Natural killer cell (primary cell): Measurements from ENCODE around the gene REC8. TPM values are rescaled to one million over a fixed set of nuclear protein-coding genes. Genes with fewer than 3 reads are reported as not detected.
A peak's percentile ranks its signal among the peaks of the same experiment; 100 is the strongest.

Source experiments
- ATAC-seq, 3 donors: fragments of 150-1000 bp in 2 of 3; fragments of 200-7000 bp in 1 of 3; cut with Tn5 transposase; 1 replicate in 1 of 3; 2 replicates in 2 of 3; pipeline ENCODE4 v1.10.0; 2021; ENCODE audit warnings: mild to moderate bottlenecking in 2 of 3, moderate library complexity in 2 of 3
- DNase-seq, 2 donors: peaks; one replicate each; pipeline versions ENCODE4 v3.0.0 to v3.0.0-alpha.2; 2013 to 2021; ENCODE audit warnings: mixed read lengths in 1 of 2
- H3K27ac ChIP-seq: one replicate; pipeline ENCODE4 v1.5.1; 2013; ENCODE audit warnings: mild to moderate bottlenecking, low read length
- H3K27me3 ChIP-seq: one replicate; pipeline ENCODE4 v1.6.1; 2013; ENCODE audit warnings: low read length; ENCODE audit not compliant: control insufficient read depth, insufficient read depth
- H3K36me3 ChIP-seq: one replicate; pipeline ENCODE4 v1.6.1; 2013; ENCODE audit warnings: low read length; ENCODE audit not compliant: control insufficient read depth, insufficient read depth
- H3K4me1 ChIP-seq: one replicate; pipeline ENCODE4 v1.6.1; 2013; ENCODE audit warnings: low read length; ENCODE audit not compliant: control insufficient read depth, insufficient read depth
- H3K4me3 ChIP-seq: one replicate; pipeline ENCODE4 v1.5.1; 2013; ENCODE audit warnings: low read length
- H3K9me3 ChIP-seq: one replicate; pipeline ENCODE4 v1.6.1; 2013; ENCODE audit warnings: low read length; ENCODE audit not compliant: control insufficient read depth, insufficient read depth
- H3K27ac Mint-ChIP-seq, 2 donors: one replicate each; pipeline ENCODE4 v1.8.0; 2022; ENCODE audit warnings: mild to moderate bottlenecking in 2 of 2, mixed read lengths in 2 of 2, moderate library complexity in 1 of 2
- H3K27me3 Mint-ChIP-seq, 2 donors: one replicate each; pipeline ENCODE4 v1.8.0; 2022; ENCODE audit warnings: low read depth in 2 of 2, mixed read lengths in 2 of 2
- H3K36me3 Mint-ChIP-seq: one replicate; pipeline ENCODE4 v1.8.0; 2022; ENCODE audit warnings: mixed read lengths
- H3K4me1 Mint-ChIP-seq, 2 donors: one replicate each; pipeline ENCODE4 v1.8.0; 2022; ENCODE audit warnings: mixed read lengths in 2 of 2
- H3K4me3 Mint-ChIP-seq: one replicate; pipeline ENCODE4 v1.8.0; 2022; ENCODE audit warnings: mild to moderate bottlenecking, moderate library complexity, mixed read lengths
- H3K9me3 Mint-ChIP-seq, 2 donors: one replicate each; pipeline ENCODE4 v1.8.0; 2022; ENCODE audit warnings: mixed read lengths in 2 of 2
- WGBS: methylation state at CpG from one replicate; pipeline ENCODE4 v1.1.7; 2013; ENCODE audit warnings: missing lambda C conversion rate; ENCODE audit not compliant: insufficient coverage; 5-methylcytosine and 5-hydroxymethylcytosine counted together
- intact Hi-C: fragments of 100-400 bp; cut with micrococcal nuclease; formaldehyde crosslinking; loops from one replicate; pipeline ENCODE4 v1.14.2; 2022
- total RNA-seq, 4 donors: library from RNA; stranded (reverse); fragments of 120-200 nt in 1 of 4; gene quantifications; one replicate each; pipeline versions ENCODE4 v1.2.3 to v1.2.4, GENCODE V29; 2013 to 2022
- TF ChIP-seq, protein P1 (sequence below): fragments of 200-600 bp; IDR thresholded peaks from one replicate; pipeline ENCODE4 v1.8.0; 2022; ENCODE audit warnings: antibody characterized with exemption

Gene REC8
- total RNA-seq, 3 donors from 2014 or later (not counting 1 experiment from before 2014, with no cell fraction given) = 77.7 to 138 (median 103) TPM

DNA sequence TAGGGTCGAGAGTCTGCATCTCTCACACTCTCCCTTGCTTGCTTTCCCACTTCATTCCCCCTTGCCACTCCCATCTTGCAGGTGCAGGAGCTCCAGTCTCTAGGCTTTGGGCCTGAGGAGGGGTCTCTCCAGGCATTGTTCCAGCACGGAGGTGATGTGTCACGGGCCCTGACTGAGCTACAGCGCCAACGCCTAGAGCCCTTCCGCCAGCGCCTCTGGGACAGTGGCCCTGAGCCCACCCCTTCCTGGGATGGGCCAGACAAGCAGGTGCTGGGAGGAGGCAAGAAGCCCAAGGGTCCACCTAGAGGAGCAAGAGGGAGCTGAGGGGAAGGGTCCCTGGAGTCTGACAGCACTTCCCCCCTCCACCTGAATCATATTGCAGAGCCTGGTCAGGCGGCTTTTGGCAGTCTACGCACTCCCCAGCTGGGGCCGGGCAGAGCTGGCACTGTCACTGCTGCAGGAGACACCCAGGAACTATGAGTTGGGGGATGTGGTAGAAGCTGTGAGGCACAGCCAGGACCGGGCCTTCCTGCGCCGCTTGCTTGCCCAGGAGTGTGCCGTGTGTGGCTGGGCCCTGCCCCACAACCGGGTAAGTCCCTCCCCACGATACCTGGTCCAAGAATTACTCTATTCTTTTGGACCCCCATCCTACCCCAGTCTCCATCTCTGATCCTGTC, 20.3 kb upstream of the REC8 start:
- H3K4me3 Mint-ChIP-seq = no peak overlapping the region
- H3K4me1 ChIP-seq = peaks cover 12% of the 10 kb centered on the region
- H3K27me3 ChIP-seq = no peaks in the 10 kb centered on the region
- H3K27ac ChIP-seq = no peak overlapping the region
- intact Hi-C loops = no loop called here
- H3K27me3 Mint-ChIP-seq = no peaks in the 10 kb centered on the region
- TF ChIP-seq, protein P1, sequence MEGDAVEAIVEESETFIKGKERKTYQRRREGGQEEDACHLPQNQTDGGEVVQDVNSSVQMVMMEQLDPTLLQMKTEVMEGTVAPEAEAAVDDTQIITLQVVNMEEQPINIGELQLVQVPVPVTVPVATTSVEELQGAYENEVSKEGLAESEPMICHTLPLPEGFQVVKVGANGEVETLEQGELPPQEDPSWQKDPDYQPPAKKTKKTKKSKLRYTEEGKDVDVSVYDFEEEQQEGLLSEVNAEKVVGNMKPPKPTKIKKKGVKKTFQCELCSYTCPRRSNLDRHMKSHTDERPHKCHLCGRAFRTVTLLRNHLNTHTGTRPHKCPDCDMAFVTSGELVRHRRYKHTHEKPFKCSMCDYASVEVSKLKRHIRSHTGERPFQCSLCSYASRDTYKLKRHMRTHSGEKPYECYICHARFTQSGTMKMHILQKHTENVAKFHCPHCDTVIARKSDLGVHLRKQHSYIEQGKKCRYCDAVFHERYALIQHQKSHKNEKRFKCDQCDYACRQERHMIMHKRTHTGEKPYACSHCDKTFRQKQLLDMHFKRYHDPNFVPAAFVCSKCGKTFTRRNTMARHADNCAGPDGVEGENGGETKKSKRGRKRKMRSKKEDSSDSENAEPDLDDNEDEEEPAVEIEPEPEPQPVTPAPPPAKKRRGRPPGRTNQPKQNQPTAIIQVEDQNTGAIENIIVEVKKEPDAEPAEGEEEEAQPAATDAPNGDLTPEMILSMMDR = no peak
- no peak for ATAC-seq
- no peaks in the 10 kb centered on the region for H3K36me3 Mint-ChIP-seq
- H3K36me3 ChIP-seq = peaks cover 58% of the 10 kb centered on the region
- WGBS = 98% methylated on average over 16 of the region's 16 CpGs
- no peaks in the 10 kb centered on the region for H3K9me3 ChIP-seq
- no peak overlapping the region for H3K4me3 ChIP-seq
- no peaks in the 10 kb centered on the region for H3K9me3 Mint-ChIP-seq
- no peak for DNase-seq
- no peak overlapping the region for H3K27ac Mint-ChIP-seq
- peaks cover 33 to 43% of the 10 kb centered on the region in 2 donors for H3K4me1 Mint-ChIP-seq

DNA sequence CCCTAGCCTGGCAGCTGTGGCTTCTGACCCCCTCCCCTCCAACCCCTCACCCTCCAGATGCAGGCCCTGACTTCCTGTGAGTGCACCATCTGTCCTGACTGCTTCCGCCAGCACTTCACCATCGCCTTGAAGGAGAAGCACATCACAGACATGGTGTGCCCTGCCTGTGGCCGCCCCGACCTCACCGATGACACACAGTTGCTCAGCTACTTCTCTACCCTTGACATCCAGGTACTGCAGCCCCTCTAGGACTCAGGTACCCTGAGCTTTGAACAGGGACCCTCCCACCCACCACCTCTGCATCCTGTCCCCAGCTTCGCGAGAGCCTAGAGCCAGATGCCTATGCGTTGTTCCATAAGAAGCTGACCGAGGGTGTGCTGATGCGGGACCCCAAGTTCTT, 16.8 kb upstream of the REC8 start:
- DNase-seq (no peak), ATAC-seq (no peak)
- peak overlapping the region in 1 of 2 donors; percentile 56 for H3K27ac Mint-ChIP-seq
- H3K36me3 ChIP-seq = peaks cover 74% of the 10 kb centered on the region
- peaks cover 10 to 15% of the 10 kb centered on the region in 2 donors for H3K4me1 Mint-ChIP-seq
- H3K4me3 ChIP-seq = no peak overlapping the region
- no peak overlapping the region for H3K4me3 Mint-ChIP-seq
- 97% methylated on average over 10 of the region's 10 CpGs for WGBS
- no peaks in the 10 kb centered on the region for H3K36me3 Mint-ChIP-seq
- peaks cover under 1% of the 10 kb centered on the region for H3K4me1 ChIP-seq
- no peaks in the 10 kb centered on the region for H3K27me3 Mint-ChIP-seq
- intact Hi-C loops = no loop called here
- H3K9me3 ChIP-seq = no peaks in the 10 kb centered on the region
- H3K27ac ChIP-seq = no peak overlapping the region
- TF ChIP-seq, protein P1 = no peak
- H3K27me3 ChIP-seq = no peaks in the 10 kb centered on the region
- no peaks in the 10 kb centered on the region for H3K9me3 Mint-ChIP-seq

DNA sequence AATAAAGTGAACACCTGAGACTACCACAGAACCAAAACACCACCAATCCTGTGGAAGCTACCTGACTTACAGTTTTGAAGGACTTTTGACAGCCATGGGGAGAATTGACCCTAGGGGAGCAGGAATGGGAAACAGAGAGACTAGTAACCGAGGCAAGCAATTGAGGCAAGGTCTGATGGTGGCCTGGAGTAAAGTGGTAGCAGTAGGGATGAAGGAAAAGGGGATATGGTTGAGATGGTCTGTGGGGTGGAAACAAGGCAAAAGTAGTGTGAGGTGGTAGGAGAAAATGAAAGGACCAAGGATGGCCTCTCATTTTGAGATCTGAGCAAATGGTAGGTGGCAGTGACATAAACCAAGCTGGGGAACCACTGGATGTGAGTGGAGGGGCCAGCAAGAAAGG, 15.0 kb upstream of the REC8 start:
- Mint-ChIP-seq H3K9me3 (no peaks in the 10 kb centered on the region), H3K27me3 (no peaks in the 10 kb centered on the region), H3K4me1 (peaks cover 13 to 22% of the 10 kb centered on the region in 2 donors), H3K36me3 (no peaks in the 10 kb centered on the region), H3K4me3 (no peak overlapping the region), H3K27ac (no peak overlapping the region)
- Histone ChIP-seq H3K4me3 (no peak overlapping the region), H3K9me3 (no peaks in the 10 kb centered on the region), H3K27me3 (no peaks in the 10 kb centered on the region), H3K36me3 (peaks cover 64% of the 10 kb centered on the region), H3K4me1 (peaks cover 10% of the 10 kb centered on the region), H3K27ac (no peak overlapping the region)
- WGBS = 92% methylated on average over 1 of the region's 1 CpG
- TF ChIP-seq, protein P1 = no peak
- DNase-seq (no peak), ATAC-seq (no peak)
- intact Hi-C loops = no loop called here

DNA sequence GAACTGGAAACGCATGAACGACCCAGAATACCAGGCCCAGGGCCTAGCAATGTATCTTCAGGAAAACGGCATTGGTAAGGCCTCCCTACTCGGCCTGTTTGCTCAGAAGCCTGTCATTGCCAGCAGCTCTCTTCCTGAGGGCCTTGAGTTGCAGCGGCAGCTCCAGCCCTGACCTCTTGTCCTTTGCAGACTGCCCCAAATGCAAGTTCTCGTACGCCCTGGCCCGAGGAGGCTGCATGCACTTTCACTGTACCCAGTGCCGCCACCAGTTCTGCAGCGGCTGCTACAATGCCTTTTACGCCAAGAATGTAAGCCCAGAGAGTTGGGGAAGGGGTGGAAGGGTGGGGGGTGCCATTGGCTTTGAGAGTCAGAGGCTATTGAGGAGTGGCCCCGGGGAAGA, 14.5 kb upstream of the REC8 start:
- intact Hi-C loops = no loop called here
- Mint-ChIP-seq H3K4me3 (no peak overlapping the region), H3K27me3 (no peaks in the 10 kb centered on the region), H3K27ac (no peak overlapping the region), H3K9me3 (no peaks in the 10 kb centered on the region), H3K4me1 (peaks cover 18 to 27% of the 10 kb centered on the region in 2 donors), H3K36me3 (no peaks in the 10 kb centered on the region)
- TF ChIP-seq, protein P1 = no peak
- Histone ChIP-seq H3K36me3 (peaks cover 62% of the 10 kb centered on the region), H3K9me3 (no peaks in the 10 kb centered on the region), H3K4me3 (no peak overlapping the region), H3K4me1 (peaks cover 15% of the 10 kb centered on the region), H3K27ac (no peak overlapping the region), H3K27me3 (no peaks in the 10 kb centered on the region)
- ATAC-seq (no peak), DNase-seq (no peak)
- WGBS = 98% methylated on average over 12 of the region's 12 CpGs
